ENCODE measurements around the gene XYLT1.
A peak's percentile ranks its signal among the peaks of the same experiment; 100 is the strongest.

Gene XYLT1

GRCh38 chr16:17465460-17465859, 5.3 kb downstream of the XYLT1 start:
- in situ Hi-C loops (cut with MboI; ENCODE audit: low pct_unique_long_range_greater_than_20kb, low sequenced_read_pairs): loop anchor here (25.0 kb wide), 1 partner anchor 153 kb away; no protein-coding TSS in a partner anchor
- DNase-seq: no peak

- in situ Hi-C loops (cut with MboI; ENCODE audit: low pct_unique_long_range_greater_than_20kb, low sequenced_read_pairs): loop anchor here (25.0 kb wide), 1 partner anchor 151 kb away; no protein-coding TSS in a partner anchor
- DNase-seq: no peak
Observed at GRCh38 chr16:17463335-17463734, 7.4 kb downstream of the XYLT1 start.

GRCh38 chr16:17461951-17462729, 8.6 kb downstream of the XYLT1 start:
- in situ Hi-C loops (cut with MboI; ENCODE audit: low pct_unique_long_range_greater_than_20kb, low sequenced_read_pairs): loop anchor here (25.0 kb wide), 1 partner anchor 150 kb away; no protein-coding TSS in a partner anchor
- peak; percentile 96 for DNase-seq

GRCh38 chr16:17460890-17461289, 9.9 kb downstream of the XYLT1 start:
- in situ Hi-C loops (cut with MboI; ENCODE audit: low pct_unique_long_range_greater_than_20kb, low sequenced_read_pairs): loop anchor here (25.0 kb wide), 1 partner anchor 149 kb away; no protein-coding TSS in a partner anchor
- no peak for DNase-seq

GRCh38 chr16:17459903-17460521, 10.7 kb downstream of the XYLT1 start:
- DNase-seq: no peak
- in situ Hi-C loops (cut with MboI; ENCODE audit: low pct_unique_long_range_greater_than_20kb, low sequenced_read_pairs): loop anchor here (25.0 kb wide), 1 partner anchor 148 kb away; no protein-coding TSS in a partner anchor

- no peak for DNase-seq
- in situ Hi-C loops (cut with MboI; ENCODE audit: low pct_unique_long_range_greater_than_20kb, low sequenced_read_pairs): loop anchor here (25.0 kb wide), 1 partner anchor 146 kb away; no protein-coding TSS in a partner anchor
Observed at GRCh38 chr16:17457997-17458396, 12.8 kb downstream of the XYLT1 start.

GRCh38 chr16:17457513-17457912, 13.2 kb downstream of the XYLT1 start:
- in situ Hi-C loops (cut with MboI; ENCODE audit: low pct_unique_long_range_greater_than_20kb, low sequenced_read_pairs): loop anchor here (25.0 kb wide), 1 partner anchor 145 kb away; no protein-coding TSS in a partner anchor

GRCh38 chr16:17454162-17454730, 16.5 kb downstream of the XYLT1 start:
- in situ Hi-C loops (cut with MboI; ENCODE audit: low pct_unique_long_range_greater_than_20kb, low sequenced_read_pairs): loop anchor here (25.0 kb wide), 1 partner anchor 142 kb away; no protein-coding TSS in a partner anchor
- DNase-seq: no peak

More at GRCh38 chr16:17457513-17457912, 13.2 kb downstream of the XYLT1 start:
- DNase-seq: no peak

- no peak for DNase-seq
- in situ Hi-C loops (cut with MboI; ENCODE audit: low pct_unique_long_range_greater_than_20kb, low sequenced_read_pairs): loop anchor here (25.0 kb wide), 1 partner anchor 141 kb away; no protein-coding TSS in a partner anchor
Observed at GRCh38 chr16:17453364-17454038, 17.3 kb downstream of the XYLT1 start.

GRCh38 chr16:17452922-17453321, 17.8 kb downstream of the XYLT1 start:
- in situ Hi-C loops (cut with MboI; ENCODE audit: low pct_unique_long_range_greater_than_20kb, low sequenced_read_pairs): loop anchor here (25.0 kb wide), 1 partner anchor 141 kb away; no protein-coding TSS in a partner anchor
- DNase-seq: no peak

GRCh38 chr16:17451843-17452242, 18.9 kb downstream of the XYLT1 start:
- in situ Hi-C loops (cut with MboI; ENCODE audit: low pct_unique_long_range_greater_than_20kb, low sequenced_read_pairs): loop anchor here (25.0 kb wide), 1 partner anchor 140 kb away; no protein-coding TSS in a partner anchor
- peak; percentile 57 for DNase-seq

GRCh38 chr16:17450291-17450690, 20.5 kb downstream of the XYLT1 start:
- DNase-seq: no peak
- in situ Hi-C loops (cut with MboI; ENCODE audit: low pct_unique_long_range_greater_than_20kb, low sequenced_read_pairs): loop anchor here (25.0 kb wide), 1 partner anchor 138 kb away; no protein-coding TSS in a partner anchor

GRCh38 chr16:17448640-17449638, 21.8 kb downstream of the XYLT1 start:
- peak; percentile 43 for DNase-seq
- in situ Hi-C loops (cut with MboI; ENCODE audit: low pct_unique_long_range_greater_than_20kb, low sequenced_read_pairs): loop anchor here (25.0 kb wide), 1 partner anchor 88 kb away; no protein-coding TSS in a partner anchor

- in situ Hi-C loops (cut with MboI; ENCODE audit: low pct_unique_long_range_greater_than_20kb, low sequenced_read_pairs): loop anchor here (25.0 kb wide), 1 partner anchor 90 kb away; no protein-coding TSS in a partner anchor
- DNase-seq: no peak
Observed at GRCh38 chr16:17447101-17447569, 23.6 kb downstream of the XYLT1 start.

GRCh38 chr16:17446661-17447060, 24.1 kb downstream of the XYLT1 start:
- in situ Hi-C loops (cut with MboI; ENCODE audit: low pct_unique_long_range_greater_than_20kb, low sequenced_read_pairs): loop anchor here (25.0 kb wide), 1 partner anchor 91 kb away; no protein-coding TSS in a partner anchor
- no peak for DNase-seq

GRCh38 chr16:17445421-17445820, 25.3 kb downstream of the XYLT1 start:
- in situ Hi-C loops (cut with MboI; ENCODE audit: low pct_unique_long_range_greater_than_20kb, low sequenced_read_pairs): loop anchor here (25.0 kb wide), 1 partner anchor 92 kb away; no protein-coding TSS in a partner anchor

GRCh38 chr16:17444658-17445057, 26.1 kb downstream of the XYLT1 start:
- no peak for DNase-seq
- in situ Hi-C loops (cut with MboI; ENCODE audit: low pct_unique_long_range_greater_than_20kb, low sequenced_read_pairs): loop anchor here (25.0 kb wide), 1 partner anchor 93 kb away; no protein-coding TSS in a partner anchor

More at GRCh38 chr16:17445421-17445820, 25.3 kb downstream of the XYLT1 start:
- no peak for DNase-seq
